NCI-H1048 (cell line): ENCODE results near the gene LUC7L.
A peak's percentile ranks its signal among the peaks of the same experiment; 100 is the strongest.
"Not testable (repeated sequence)": the region's sequence is repeated elsewhere in the genome, so short reads cannot be mapped to it uniquely, and the experiment has no call there.

Experiments used
- DNase-seq: peaks from one replicate; lab custom pipeline; 2025; lab: John Stamatoyannopoulos, UW

Gene LUC7L

DNA sequence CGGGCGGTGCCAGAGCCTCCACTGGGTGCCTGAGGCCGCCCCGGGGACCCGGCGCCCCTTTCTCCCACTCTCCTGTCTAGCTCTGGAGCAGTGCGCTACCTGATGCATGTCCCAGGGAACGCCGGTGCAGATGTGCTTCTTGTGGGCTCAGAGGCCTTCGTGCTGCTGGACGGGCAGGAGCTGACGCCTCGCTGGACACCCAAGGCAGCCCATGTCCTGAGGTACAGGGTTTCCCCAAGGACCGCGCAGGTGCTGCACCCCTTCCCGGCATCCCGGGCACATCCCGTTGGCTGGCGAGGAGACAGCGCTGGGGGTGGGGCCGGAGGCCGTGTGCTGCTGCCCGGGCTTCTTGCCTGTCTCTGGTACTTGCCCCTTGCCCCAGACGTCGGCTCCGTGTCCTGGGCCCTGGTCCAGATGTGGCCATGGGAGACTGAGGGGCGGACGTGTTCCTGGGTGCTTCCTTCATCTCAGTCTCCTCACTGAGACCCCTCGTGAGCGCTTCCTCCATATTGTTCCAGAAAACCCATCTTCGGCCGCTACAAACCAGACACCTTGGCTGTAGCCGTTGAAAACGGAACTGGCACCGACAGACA, 34.0 kb upstream of the LUC7L start:
- DNase-seq = no peak

DNA sequence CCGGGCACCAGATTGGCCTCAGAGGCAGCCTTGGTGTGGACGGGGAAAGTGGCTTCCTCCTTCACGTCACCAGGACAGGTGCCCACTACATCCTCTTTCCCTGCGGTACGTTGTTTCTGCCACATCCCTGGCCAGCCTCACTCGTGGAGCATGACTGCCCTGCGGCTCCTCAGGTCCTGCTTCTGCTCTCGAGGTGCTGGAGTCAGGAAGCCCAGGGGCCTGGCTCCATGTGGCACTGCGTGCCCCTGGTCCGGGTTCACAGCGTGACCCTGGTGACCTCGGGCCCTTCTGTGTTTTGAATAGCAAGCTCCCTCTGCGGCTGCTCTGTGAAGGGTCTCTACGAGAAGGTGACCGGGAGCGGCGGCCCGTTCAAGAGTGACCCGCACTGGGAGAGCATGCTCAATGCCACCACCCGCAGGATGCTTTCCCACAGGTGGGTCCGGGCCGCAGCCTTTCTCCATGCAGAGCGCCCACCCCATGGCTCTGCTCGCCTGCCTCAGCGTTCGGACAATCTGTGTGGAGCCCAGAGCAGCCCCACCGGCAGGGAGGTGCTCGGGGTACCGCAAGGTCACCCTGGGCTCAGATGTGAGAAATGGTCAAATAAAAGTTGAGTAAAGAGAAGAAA, 33.0 kb upstream of the LUC7L start:
- no peak for DNase-seq

DNA sequence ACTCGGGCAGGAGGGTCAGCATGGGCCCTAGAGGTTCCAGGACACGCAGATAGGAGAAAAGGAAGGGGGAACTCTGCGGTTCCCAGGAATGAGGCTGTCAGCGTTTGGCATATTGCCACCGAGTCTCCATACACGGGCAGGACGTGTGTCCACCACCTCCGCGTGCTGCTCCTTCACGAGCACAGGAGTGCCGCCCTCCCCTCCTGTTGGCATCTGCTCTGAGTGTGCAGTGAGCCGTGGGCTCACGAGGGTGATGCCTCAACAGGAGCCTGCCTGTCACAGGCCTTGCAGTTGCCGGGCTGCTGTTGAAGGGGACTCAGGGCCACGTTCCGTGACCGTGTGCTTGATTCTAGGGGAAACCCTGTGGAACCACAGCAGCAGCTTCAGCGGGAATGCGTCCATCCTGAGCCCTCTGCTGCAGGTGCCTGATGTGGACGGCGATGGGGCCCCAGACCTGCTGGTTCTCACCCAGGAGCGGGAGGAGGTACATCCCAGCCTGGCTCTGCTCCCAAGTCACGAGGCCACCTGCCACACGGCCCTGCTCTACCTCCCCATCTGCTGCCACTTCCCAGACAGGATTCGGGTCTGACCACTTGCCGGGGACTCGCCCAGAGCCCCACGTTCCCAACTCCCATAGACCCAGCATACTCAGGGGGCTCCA, 31.9 kb upstream of the LUC7L start:
- DNase-seq = no peak

GRCh38 chr16:260326-260725, 31.1 kb upstream of the LUC7L start:
- no peak for DNase-seq

DNA sequence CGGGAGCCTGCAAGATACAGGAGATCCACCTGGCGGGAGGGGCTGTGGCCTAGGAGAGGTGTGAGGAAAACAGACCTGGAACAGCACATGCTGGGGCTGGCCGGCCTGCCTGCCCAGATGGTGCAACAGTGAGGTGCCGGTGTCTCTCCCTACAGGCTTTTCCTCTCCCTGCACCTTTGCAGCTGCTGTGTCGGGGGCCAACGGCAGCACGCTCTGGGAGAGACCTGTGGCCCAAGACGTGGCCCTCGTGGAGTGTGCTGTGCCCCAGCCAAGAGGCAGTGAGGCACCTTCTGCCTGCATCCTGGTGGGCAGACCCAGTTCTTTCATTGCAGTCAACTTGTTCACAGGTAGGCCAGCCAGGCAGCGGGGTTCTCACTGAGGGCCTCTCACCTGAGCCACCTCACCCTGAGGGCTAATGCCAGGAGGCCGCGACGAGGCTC, 30.6 kb upstream of the LUC7L start:
- DNase-seq = no peak

GRCh38 chr16:259226-259625, 30.0 kb upstream of the LUC7L start:
- DNase-seq = no peak

- DNase-seq = not testable (repeated sequence)
Measured at GRCh38 chr16:258091-258490, 28.8 kb upstream of the LUC7L start.

DNA sequence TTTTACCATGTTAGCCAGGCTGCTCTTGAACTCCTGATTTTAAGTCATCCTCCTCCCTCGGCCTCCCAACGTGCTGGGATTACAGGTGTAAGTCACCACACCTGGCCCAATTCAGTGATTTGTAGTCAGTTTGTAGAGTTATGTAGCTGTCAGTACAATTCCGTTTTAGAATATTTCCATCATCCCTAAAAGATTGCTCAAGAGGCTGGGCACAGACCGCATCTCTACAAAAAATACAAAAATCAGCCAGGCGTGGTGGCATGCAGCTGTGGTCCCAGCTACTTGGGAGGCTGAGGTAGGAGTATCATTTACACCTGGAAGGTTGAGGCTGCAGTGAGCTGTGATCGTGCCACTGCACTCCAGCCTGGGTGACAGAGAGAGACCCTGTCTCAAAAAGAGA, 25.9 kb upstream of the LUC7L start:
- no peak for DNase-seq

- no peak for DNase-seq
Measured at GRCh38 chr16:254461-254860, 25.2 kb upstream of the LUC7L start.

GRCh38 chr16:253833-254232, 24.6 kb upstream of the LUC7L start:
- no peak for DNase-seq

- no peak for DNase-seq
Measured at GRCh38 chr16:252366-253337, 23.4 kb upstream of the LUC7L start.

DNA sequence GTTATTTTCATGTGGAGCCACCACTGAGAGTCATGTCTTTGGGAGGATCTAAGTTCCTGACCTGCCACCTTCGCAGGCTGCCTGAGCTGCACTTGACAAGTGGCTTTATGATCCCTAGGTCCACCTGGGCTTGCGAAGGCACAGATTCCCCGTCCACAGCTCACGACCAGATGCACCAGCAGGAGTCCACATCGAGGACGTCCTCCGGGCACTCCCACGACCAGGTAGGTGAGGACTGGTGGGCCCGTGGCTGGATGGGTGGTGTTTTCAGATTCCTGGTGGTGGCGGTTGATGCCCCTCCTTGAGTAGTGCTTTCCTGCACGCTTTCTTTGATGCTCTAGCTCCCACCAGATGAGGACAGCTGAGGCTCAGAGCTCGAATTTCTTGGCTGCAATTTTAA, 20.2 kb upstream of the LUC7L start:
- no peak for DNase-seq

- DNase-seq = no peak
Measured at GRCh38 chr16:247027-247426, 17.8 kb upstream of the LUC7L start.

DNA sequence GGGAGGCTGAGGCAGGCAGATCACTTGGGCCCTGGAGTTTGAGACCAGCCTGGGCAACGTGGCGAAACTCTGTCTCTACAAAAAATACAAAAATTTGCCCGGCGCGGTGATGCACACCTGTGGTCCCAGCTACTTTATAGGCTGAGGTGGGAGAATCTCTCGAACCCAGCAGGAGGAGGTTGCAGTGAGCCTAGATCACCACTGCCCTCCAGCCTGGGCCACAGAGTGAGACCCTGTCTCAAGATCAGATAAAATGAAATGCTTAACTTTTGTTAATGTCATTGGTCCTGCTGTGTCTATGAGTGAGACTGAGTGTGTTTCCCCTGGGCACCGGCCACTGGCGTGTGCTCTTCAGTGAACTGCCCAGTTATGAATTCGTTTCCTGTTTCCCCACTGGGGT, 15.9 kb upstream of the LUC7L start:
- DNase-seq = no peak

DNA sequence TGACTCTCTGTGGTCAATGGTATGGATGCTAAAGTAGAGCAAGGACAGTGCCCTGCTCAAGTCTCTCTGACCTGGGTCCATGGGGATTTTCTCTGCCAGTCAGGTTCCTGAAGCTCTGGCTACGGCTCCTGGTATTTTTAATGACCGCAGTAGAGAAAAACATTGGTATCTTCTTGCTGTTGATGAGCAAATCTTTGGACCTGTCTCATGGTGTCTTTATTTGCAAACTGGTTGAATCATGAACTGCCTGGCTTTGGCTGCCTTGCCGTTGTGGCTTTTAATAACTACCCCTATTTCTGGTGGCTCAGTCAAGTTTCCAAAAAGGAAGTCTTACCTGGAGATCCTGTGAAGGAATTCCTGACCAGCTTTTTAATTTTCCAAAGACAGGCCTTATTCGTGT, 14.1 kb upstream of the LUC7L start:
- DNase-seq = no peak

GRCh38 chr16:242281-242680, 13.0 kb upstream of the LUC7L start:
- DNase-seq = no peak

DNA sequence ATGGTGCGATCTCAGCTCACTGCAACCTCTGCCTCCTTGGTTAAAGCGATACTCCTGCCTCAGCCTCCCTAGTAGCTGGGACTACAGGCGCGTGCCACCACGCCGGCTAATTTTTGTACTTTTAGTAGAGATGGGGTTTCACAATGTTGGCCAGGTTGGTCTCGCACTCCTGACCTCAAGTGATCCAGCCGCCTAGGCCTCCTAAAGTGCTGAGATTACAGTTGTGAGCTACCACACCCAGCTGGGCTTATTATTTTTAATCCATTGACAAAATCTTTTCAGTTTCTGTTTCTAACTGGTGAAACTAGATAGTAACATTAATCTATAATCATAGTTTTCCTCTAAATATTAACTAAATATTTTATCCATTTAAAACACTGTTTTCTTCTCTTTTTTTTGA, 11.3 kb upstream of the LUC7L start:
- DNase-seq = no peak

DNA sequence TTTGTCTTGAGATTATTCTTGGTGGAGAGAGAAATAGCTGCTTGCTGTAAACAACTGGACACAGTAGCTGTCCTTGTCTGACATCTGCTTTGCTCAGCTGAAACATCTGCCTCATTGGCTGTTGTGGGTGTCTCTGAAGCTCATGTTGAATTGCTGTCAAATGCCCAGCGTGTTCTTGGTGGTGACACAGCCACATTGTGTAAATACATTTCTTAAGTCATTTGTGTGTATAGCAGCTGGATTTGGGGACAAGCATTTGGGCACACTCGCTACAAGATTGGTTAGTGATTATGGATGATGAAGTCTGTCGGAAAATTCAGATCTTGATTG, 10.7 kb upstream of the LUC7L start:
- DNase-seq = no peak

GRCh38 chr16:234468-235305, 5.4 kb upstream of the LUC7L start, which contains the start of gene FAM234A:
Gene FAM234A (plus strand): TSS chr16:234821. CDS start chr16:254414, 19,593 bp downstream.
- DNase-seq = peak; percentile 27

GRCh38 chr16:230949-231348, 1.7 kb upstream of the LUC7L start:
- DNase-seq = no peak

GRCh38 chr16:230351-230750, 1.1 kb upstream of the LUC7L start:
- DNase-seq = not testable (repeated sequence)
